NCI-H146 treated with DMSO at 0.1 percent for 48 hours (cell line): ENCODE results near the gene OPN4.

Experiments used
- DNase-seq: peaks from one replicate; lab custom pipeline; 2025; ENCODE audit not compliant: unreplicated experiment; lab: John Stamatoyannopoulos, UW

OPN4 gene

DNA sequence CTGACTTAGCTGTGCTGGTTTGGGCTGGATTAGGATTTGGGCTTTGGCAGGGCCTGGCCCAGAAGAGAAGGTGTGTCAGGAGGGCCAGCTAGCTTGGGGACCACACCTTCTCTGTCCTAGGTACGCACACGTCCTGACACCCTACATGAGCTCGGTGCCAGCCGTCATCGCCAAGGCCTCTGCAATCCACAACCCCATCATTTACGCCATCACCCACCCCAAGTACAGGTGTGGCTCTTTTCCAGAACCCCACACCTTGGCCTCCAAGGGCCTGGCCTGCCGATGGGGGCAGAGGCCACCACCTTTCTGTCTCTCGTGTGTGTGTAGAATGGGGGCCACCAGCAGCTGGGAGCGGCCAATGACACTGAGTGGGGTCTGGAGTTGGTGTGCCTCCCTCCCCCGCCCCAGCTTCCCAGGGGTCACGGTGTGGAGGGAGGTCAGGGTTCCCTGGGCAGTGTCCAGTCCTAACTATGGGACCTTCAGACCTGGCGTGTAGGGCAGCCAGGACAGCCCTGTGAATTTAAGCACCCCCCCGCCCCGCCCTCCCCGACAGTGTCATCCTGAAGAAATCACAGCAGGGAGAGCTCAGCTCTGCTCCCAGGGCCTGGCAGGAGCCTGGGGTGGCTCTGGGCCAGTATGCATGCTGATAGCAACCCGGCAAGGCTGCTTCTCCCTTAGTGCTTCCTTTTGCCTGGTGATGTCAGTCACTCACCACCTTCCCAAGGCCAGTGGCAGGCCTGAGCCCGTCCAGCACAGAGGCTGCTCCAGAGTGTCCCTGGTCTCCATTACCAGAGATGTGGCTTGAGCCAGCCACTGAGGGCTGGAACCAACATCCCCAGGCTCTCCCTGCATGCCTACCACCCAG lies 7.0 kb downstream of the OPN4 start:
- no peak for DNase-seq

DNA sequence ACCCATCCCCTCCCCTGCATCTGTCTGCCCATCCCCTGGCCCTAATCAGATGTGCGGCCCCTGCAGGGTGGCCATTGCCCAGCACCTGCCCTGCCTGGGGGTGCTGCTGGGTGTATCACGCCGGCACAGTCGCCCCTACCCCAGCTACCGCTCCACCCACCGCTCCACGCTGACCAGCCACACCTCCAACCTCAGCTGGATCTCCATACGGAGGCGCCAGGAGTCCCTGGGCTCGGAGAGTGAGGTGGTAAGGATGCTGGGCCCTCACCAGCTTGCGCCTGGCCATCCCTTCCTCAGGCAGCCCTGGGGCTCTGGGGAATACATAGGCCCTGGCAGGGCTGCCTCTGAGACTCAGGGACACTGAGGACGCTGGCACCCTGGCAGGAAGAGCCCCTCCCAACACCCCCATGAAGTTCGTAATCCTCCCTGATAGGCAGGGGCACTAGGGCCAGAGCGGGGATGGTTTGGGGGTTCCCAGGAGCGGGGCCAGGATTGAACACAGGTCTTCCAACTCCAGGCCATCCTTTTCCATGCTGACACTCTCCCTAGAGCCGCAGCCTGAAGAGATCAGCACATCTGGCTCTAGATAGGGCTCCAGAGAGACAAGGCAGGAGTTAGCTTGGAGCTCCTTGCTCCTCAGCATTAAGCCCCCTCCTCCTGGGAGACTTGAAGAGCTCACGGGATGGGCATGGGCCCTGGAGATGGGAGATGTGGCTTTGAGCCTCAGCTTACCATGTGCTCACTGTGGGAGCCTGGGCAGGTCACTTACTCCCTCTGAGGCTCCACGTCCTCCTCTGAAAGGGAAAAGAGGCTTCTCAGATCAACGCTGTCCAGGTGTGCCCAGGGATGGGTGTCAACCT lies 8.1 kb downstream of the OPN4 start:
- DNase-seq, result no peak

DNA sequence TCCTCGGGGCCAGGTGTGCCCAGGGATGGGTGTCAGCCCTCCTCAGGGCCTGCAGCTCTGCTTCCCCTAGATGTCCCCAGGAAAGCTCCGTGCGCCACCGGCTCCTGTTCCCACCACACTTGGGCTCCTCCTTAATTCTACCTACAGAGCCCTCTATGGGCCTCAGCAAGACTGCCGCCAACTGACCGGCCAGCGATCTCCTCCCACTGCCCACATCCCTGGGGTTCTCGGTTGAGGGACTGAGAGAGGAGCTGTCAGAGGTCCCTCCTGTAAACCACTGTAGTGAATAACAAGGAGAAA lies 8.6 kb downstream of the OPN4 start:
- no peak for DNase-seq

DNA sequence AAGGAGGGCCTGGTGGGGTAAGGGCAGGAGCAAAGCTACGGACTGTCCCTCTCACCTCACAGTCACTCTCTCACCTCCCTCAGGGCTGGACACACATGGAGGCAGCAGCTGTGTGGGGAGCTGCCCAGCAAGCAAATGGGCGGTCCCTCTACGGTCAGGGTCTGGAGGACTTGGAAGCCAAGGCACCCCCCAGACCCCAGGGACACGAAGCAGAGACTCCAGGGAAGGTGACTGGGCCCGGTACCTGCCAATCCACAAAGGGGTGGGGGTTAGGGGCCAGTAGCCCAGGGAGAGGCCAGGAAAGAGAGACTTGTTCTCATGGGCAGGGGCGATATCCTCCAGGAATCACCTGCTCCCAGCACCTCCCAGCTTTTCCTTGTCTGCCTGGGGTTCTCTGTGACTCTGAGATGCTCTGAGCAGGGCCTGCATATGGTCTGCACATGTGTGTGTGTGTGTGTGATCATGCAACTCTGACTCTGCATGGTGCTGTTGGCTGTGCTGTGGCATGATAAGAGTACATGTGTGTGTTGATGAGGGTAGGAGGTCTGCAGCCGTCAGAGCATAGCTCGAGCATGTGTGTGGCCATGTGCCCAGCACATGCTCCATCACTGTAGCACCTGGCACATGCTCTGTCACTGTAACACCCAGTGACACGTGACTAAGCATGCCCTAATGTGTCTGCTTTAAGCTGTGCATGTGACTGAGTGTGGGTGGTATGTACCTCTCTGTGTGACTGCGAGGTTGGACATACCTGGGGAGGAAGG lies 9.4 kb downstream of the OPN4 start:
- DNase-seq, result no peak

DNA sequence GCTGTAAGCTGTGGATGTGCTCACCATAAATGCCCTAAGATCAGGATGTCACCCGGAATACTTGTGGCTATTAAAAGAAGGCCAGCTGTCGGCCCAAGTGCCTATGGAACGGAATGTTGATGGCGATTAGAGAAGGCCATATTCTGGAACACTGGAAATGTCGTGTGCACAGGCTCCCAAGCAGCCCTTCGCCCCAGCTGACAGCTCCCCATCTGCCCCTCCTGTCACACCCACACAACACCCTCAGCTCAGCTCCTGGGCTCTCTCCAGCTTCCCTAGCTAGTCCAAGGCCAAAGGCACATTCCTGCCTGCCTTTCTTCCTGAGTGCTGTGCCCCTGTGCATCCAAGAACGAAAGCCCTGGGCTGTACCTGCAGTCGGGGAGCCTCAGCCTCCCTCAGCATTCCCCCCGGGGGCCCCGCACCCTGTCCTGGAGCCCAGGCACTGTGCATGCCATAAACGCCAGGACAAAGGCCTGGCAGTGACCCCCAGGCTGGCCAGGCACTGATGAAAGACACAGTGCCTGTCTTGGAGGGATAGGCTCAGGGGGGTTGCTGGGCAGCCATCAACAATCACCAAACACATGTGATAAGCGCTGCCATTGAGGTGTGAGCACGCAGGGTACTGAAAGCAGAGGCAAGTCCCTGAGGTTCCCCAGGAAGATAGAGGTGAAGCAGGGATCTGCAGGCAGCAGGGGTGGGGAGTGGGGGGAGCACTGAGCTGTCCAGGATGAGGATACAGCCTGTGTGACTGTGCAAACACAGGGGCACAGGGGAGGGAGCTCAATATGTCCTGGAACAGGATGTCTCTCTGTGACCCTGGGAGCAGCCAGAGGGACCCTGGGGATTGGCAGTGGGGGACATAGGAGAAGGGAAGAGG lies 10.2 kb downstream of the OPN4 start:
- no peak for DNase-seq

DNA sequence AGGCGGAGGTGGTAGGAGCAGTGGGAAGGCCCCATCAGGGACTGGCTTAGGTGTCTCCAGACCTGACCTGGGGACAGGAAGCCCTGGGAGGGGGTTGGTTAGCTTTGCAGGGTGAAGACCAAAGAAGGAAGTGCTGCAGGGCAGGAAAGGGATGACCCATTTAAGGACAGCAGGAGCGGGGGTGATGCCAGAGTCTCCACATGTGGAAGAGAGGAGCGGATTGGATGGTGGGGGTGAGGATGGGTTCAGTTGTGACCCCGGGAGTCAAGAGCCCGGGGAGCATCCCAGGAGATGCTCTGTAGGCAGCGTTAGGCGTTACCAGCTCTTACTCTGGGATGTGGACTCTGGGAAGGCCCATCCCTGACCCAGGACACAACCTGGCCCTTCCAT lies 10.9 kb downstream of the OPN4 start:
- no peak for DNase-seq

DNA sequence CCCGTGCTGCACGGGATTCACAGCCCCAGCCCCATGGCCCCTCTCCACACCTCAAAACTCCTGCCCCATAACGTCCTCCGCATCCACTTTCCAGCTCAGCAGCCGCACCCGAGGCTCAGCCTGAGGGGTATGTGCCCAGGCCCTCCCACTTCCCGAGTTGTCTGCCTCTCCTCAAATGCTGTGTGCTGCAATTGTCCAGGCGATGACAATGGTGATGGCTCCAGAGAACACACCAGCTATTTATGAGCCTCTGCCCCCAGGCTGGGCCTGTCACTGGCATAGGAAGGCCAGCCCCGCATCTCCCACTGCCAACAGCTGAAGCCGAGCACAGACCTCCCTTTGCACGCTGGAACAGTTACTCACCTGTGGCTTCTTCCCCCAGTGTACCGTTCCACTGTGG lies 11.5 kb downstream of the OPN4 start:
- DNase-seq, result no peak

DNA sequence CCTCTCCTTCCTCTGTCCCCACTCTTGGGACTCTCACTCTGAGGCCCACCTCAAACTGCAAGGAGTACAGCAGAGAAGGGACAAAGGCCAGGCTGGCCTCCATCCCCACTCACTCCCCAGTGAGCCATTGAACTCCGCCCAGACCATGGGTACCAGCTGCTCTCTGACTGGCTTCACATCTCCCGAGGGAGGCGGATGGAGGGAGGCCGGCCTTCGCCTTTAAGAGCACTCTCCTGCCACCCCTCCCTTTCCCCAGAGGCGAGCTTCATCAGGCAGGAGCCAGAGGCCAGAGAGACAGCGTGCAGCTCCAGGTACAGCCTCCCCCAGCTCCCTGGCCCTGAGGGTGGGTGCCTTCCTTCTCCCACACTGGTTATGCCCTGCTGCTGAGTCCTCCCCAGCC lies 12.2 kb downstream of the OPN4 start:
- DNase-seq, result no peak

DNA sequence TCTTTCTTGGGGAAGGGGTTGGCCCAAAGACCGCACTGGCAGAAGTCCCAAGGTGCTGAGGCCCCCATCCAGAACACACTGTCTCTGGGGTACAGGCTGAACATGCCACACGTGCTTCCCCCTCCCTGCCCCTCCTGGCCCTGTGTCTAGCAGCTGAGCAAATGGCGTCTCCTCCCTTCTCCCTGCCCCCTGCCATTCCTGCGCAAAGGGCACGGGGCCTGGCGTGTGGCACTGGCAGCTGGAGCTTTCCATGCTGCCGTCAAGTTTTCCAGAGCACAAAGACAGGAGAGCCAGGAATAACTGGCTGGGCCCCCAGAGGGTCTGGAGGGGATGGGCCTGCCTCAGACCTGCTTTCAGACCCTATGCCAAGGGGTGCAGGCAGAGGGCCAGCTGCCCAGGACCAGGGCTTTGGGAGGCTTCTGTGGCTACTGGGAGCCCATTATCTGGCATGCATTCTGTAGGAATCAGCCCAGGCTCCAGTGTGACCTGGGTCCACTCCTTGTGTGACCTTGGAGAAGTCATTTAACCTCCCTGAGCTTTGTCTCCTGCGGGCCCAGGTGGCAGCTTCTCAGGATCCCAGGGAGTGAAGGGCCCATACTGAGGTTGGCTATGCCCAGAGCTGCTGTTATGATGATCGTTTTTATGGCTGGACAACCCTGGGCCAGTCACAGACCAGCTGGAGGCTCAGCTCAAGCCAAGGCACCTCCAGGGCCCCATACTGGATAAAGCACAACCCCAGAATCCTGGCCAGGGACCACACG lies 13.3 kb downstream of the OPN4 start:
- DNase-seq, result no peak

DNA sequence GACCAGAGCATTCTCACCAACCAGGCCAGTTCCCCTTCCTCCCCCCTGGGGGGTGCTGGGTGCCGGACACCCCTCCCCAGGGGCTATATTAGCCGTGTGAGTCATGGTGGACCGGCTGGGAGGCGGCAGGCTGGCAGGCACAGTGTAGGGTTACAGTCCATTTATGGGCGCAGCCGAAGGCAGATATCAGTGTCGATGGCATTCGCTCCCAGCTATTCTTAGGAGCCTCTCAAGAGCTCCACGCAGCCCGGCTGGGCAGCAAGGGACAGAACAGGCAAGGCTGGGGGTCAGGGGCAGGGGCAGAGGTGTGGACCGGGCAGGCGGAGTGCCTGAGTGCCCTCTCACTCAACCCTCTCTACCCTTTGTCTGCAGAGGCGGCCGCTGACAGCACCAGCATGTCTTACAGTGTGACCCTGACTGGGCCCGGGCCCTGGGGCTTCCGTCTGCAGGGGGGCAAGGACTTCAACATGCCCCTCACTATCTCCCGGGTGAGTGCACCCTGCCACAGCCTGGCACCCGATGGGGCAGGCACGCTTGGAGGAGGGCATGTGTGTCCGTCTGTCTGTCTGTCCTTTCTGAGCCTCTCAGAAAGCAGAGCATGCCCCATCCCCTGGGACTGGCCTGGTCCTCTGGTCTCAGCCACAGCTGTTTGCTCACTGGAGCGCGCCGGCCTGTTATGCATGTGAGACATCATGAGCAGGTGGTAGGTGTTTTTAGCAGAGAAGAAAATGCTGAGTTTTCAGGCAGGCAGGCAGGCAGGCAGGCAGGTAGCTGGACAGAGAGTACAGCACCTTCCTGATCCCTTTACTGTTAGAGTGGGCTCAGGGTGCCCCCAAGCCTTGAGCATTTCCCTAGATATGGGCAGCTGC lies 14.2 kb downstream of the OPN4 start, which contains the start of gene LDB3:
TSS of gene LDB3 (plus strand) at position 215 of the 869 bp plus-strand sequence. CDS start at position 396, 181 bp downstream.
- peak; percentile 54 for DNase-seq

DNA sequence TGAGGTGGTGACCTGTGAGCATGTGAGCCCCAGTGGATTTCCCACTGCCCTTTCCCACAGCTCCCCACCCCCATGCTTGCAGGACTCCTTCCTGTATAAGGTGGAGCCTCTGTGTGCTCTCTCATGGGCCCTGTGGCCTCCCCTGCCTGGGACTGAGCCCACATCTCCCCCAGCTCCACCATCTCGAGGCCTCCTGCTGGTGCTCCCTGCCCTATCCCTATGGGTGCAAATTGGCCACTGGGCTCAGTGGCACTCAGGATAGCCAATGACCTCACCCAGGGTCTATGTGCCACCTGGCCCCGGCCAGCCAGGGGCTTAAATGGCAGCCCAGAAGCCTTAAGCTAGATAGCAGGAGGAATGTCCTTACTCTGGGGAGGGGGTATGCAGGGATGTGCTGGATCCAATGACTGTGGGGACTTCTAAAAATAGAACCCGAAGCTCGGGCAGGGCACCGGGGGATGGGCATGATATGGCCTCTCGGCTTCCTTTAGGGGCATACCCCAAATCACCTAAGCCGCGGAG lies 16.0 kb downstream of the OPN4 start:
- no peak for DNase-seq

DNA sequence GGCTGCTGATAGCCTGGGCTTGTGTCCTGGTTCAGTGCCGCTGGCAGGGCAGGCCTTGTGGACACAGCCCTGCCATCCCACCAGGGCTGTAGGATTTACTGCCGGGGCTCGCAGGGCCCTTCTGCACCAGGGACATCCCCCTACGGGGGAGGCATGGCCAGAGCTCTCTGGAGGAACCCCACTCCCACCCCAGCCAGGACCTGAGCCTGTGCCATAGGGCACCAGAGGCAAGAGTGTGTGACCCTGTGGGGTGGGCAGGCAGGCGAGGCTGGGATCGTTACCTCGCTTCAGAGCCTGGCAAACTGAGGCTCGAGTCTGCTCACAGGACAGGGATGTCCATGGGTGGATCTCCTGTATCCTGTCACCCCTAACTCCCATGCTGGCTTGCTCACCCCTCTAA lies 16.5 kb downstream of the OPN4 start:
- DNase-seq, result no peak

DNA sequence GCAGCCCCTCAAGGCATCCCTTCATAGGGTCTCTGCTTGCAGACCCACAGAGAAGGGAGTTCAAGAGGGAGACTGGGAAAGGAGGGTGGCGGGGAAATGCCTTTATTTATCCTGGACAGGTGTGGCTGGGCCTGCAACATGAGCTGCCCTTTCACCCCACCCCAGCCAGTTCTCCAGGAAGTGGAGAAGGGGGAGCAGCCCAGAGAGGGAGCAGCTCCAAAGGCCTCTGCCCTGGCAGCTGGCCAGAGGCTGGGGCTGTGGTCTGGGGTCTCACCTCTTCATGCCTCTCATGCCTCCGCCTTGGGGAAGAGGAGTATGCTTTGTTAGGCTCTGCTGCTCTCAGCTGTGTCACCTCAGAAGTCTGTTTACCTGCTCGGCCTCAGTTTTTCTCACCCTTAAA lies 17.1 kb downstream of the OPN4 start:
- peak; percentile 14 for DNase-seq

DNA sequence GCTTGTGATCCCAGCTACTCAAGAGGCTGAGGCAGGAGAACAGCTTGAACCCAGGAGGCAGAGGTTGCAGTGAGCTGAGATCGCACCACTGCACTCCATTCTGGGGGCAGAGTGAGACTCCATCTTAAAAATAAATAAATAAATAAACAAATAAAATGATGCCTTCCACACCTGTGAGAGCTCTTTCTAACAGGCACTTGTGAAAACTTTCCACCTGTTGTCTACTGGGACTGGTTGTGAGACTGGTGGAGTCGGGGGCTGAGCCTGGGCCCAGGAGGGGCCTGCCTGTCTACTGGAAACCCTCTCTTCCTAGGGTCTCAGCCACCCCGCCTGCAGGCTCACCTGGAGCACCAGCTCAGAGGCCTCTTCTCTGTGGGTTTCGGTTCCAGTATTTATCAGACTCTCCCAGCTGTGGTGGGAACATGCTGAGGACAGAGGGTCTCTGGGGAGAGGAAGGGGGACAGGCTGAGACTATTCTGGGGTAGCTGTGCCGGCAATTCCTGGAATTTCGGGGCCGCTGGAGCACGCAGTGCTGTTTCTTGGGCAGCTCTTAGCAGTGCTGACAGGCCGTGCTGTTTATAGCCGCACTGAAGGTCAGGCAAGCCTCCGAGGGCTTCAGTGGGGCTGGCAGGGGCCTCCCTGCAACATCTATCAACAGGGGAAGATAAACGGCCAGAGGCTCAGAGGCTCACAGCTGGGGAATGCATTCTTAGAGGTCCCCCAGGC lies 17.8 kb downstream of the OPN4 start:
- DNase-seq, result no peak

DNA sequence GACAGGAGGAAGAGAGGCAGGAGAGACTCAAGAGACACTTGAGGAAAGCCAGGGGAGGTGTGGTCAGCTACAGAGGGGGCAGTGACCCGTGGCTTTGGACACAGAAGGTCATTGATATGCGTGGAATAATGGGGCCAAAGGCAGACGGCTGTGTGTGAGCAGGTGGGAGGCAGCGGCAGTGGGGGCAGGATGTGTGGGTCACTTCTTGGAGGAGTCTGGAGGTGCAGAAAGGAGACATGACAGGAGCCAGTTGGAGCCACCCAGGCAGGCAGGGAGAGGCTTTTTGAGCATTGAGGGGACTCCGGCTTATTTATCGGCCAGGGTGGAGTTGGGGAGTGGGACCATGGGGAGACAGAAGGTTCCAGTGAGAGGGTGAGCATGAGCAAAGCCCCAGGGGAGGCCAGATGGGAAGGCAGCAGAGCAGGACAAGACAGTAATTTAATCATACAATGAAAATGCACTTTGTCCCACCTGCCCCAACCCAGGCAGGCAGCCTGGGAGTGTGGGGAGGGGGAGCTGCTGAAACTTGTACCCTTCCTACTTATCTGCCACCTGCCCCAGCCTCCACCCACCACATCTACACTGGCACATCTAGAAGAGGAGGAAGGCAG lies 19.0 kb downstream of the OPN4 start:
- DNase-seq, result no peak

DNA sequence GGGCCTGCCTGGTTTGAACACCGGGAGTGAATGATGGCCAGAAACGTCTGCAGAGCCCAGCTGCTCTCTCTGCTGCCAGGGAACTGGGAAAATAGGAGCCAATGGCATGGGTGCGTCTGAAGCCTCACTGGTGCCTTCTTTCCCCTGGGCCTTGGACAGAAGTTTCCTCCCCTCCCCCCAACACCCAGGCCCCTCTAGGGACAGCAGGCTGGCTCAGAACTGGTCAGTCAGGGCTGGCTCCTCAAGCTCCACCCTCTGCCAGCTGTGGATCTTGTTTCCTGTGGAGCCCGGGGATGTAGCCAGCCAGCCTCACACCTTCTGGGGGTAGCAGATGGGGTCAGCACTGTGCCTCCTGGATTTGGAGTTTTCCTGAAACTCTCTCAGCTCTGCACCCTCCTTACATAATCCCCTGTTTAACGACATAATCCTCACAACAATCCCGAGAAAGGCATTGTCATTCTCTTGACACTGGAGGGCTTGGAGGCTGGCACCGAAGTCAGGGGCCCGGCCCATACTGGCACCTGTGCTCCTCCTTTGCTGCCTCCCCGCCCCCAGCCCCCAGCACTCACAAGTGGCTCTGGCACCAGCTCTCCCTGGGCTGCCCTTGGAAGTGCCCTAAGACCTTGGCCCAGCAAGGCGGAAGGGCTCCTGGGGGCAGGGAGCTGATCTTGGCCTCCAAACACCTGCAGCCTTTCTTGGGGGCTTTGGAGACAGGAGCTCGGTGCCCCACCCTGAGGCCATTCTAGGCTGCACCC lies 19.7 kb downstream of the OPN4 start:
- no peak for DNase-seq

DNA sequence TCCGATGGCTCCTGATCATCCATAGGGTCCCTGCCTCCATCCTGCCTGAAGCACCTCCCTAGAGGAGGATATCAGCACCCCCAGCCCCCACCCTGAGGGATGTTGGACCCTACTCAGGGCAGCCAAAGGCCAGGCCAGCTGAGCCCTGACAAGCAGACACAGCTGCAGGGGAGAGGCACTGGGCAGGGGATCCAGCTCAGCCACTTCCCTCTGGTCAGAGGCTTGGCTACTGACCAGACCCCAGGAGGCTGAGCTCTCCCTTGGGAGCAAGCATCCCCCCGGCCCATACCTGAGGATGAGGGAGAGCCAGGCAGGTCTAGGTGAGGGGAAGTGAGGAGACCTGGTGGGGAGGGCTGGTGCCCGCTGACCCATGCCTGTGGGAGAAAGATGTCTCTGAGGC lies 20.6 kb downstream of the OPN4 start:
- no peak for DNase-seq
